Right lobe of liver (tissue), 6 donors: ENCODE data around the gene SSRP1. TPM values are rescaled to one million over a fixed set of nuclear protein-coding genes. Genes with fewer than 3 reads are reported as not detected.

Experiments used
- ATAC-seq, 4 donors: fragments of 200-7000 bp; cut with Tn5 transposase; one replicate each; pipeline ENCODE4 v1.9.1; 2020; ENCODE audit warnings: mild to moderate bottlenecking in 4 of 4, moderate library complexity in 4 of 4
- DNase-seq, 3 donors: peaks; one replicate each; pipeline ENCODE4 v3.0.0-alpha.2; 2020
- H3K27ac ChIP-seq, 3 donors: fragments of 200-600 bp; one replicate each; pipeline ENCODE4 v1.8.0; 2022
- H3K27me3 ChIP-seq, 2 donors: fragments of 200-600 bp; one replicate each; pipeline ENCODE4 v1.8.0; 2022
- H3K36me3 ChIP-seq, 4 donors: fragments of 200-600 bp; sonication (generic) in 1 of 4; one replicate each; pipeline versions ENCODE4 v1.5.1 to v1.8.0; 2017 to 2022; ENCODE audit warnings: control low read depth in 1 of 4
- H3K4me1 ChIP-seq, 4 donors: fragments of 200-600 bp; sonication (generic) in 1 of 4; one replicate each; pipeline versions ENCODE4 v1.5.1 to v1.8.0; 2017 to 2022; ENCODE audit warnings: control low read depth in 1 of 4
- H3K4me3 ChIP-seq, 3 donors: fragments of 200-600 bp; one replicate each; pipeline ENCODE4 v1.8.0; 2022
- H3K9me3 ChIP-seq, 4 donors: fragments of 200-600 bp; sonication (generic) in 1 of 4; one replicate each; pipeline versions ENCODE4 v1.5.1 to v1.8.0; 2017 to 2022; ENCODE audit warnings: control low read depth in 1 of 4
- CTCF ChIP-seq, 4 donors: fragments of 200-600 bp in 3 of 4; fragments of 450-650 bp in 1 of 4; IDR thresholded peaks; one replicate each; pipeline versions ENCODE4 v1.5.1 to v1.8.0; 2016 to 2022; ENCODE audit warnings: antibody characterized with exemption in 4 of 4, mild to moderate bottlenecking in 2 of 4
- POLR2A ChIP-seq: fragments of 450-650 bp; IDR thresholded peaks from one replicate; pipeline ENCODE4 v1.6.1; 2017; ENCODE audit warnings: antibody characterized with exemption, mild to moderate bottlenecking
- WGBS: methylation state at CpG from one replicate; pipeline ENCODE4 v1.1.6; 2018; ENCODE audit warnings: low coverage, low lambda C conversion rate; ENCODE audit not compliant: insufficient coverage; ENCODE audit errors: missing lambda C conversion rate; 5-methylcytosine and 5-hydroxymethylcytosine counted together
- intact Hi-C, 2 donors: fragments of 100-400 bp; cut with DNase I; formaldehyde crosslinking; loops; one replicate each; pipeline versions ENCODE4 v1.11.2 to v1.14.1; 2022
- total RNA-seq, 6 experiments: library from RNA; depleted of rRNA in 2 of 6; stranded (reverse); fragments of >200 nt in 2 of 6; fragmentation: NEBNext Ultra II Directional in 3 of 6; extraction: Animal tissue kit (Norgen Biotek cat#: 25700) in 3 of 6; gene quantifications; one replicate each; pipeline versions ENCODE4 v1.1.0 to v1.2.4, GENCODE V29; 2016 to 2023
- donor health status: DM: no; HTN: yes; CAD: no.
- donor health status: DM: no; HTN: no; CAD: no.
- donor health status: DM: no; HTN: no; CAD: no.
- donor health status: DM: no; HTN: yes; CAD: no.
- donor health status: DM: no; HTN: yes; CAD: no.

SSRP1 gene
- total RNA-seq, 6 experiments from 2014 or later: 24.5 to 47.9 (median 29.9) TPM

GRCh38 chr11:57357856-57358255, 22.2 kb upstream of the SSRP1 start:
- Histone ChIP-seq H3K9me3 (no peaks in the 10 kb centered on the region), H3K27ac (no peak overlapping the region), H3K27me3 (no peaks in the 10 kb centered on the region), H3K4me3 (no peak overlapping the region), H3K36me3 (no peaks in the 10 kb centered on the region), H3K4me1 (peaks cover 0 to 5% (median 1%) of the 10 kb centered on the region in 4 donors)
- 54% methylated on average over 6 of the region's 6 CpGs for WGBS
- ATAC-seq (no peak), DNase-seq (peak in 1 of 3 donors; percentile 9)
- TF ChIP-seq POLR2A (no peak), CTCF (IDR thresholded peaks at IDR 0.05) (no peak)
- intact Hi-C loops: no loop called here

- peaks cover 0 to 5% (median 1%) of the 10 kb centered on the region in 4 donors for H3K4me1 ChIP-seq
- H3K27me3 ChIP-seq: no peaks in the 10 kb centered on the region
- DNase-seq (no peak), ATAC-seq (no peak)
- TF ChIP-seq CTCF (IDR thresholded peaks at IDR 0.05) (no peak), POLR2A (no peak)
- H3K36me3 ChIP-seq: no peaks in the 10 kb centered on the region
- no peak overlapping the region for H3K4me3 ChIP-seq
- no peaks in the 10 kb centered on the region for H3K9me3 ChIP-seq
- intact Hi-C loops: no loop called here
- 97% methylated on average over 2 of the region's 3 CpGs for WGBS
- H3K27ac ChIP-seq: no peak overlapping the region
Observed at GRCh38 chr11:57357310-57357709, 21.6 kb upstream of the SSRP1 start.

- Histone ChIP-seq H3K4me1 (peaks cover 0 to 5% (median 1%) of the 10 kb centered on the region in 4 donors), H3K27me3 (no peaks in the 10 kb centered on the region), H3K9me3 (no peaks in the 10 kb centered on the region), H3K27ac (peak overlapping the region in 2 of 3 donors; percentile 47 to 52), H3K36me3 (no peaks in the 10 kb centered on the region), H3K4me3 (peak overlapping the region in 2 of 3 donors; percentile 25 to 44)
- intact Hi-C loops: no loop called here
- TF ChIP-seq POLR2A: no peak
- TF ChIP-seq CTCF (IDR thresholded peaks at IDR 0.05): no peak
- WGBS: 13% methylated on average over 9 of the region's 9 CpGs
- peak; percentile 67 to 85 (median 73) for ATAC-seq
- peak in 2 of 3 donors; percentile 38 to 75 for DNase-seq
Observed at GRCh38 chr11:57356268-57356667, 20.6 kb upstream of the SSRP1 start.

- WGBS: 61% methylated on average over 4 of the region's 6 CpGs
- no peak for DNase-seq
- no peak for ATAC-seq
- Histone ChIP-seq H3K27ac (no peak overlapping the region), H3K4me3 (no peak overlapping the region), H3K27me3 (no peaks in the 10 kb centered on the region), H3K9me3 (no peaks in the 10 kb centered on the region), H3K4me1 (peaks cover 0 to 5% (median 1%) of the 10 kb centered on the region in 4 donors), H3K36me3 (no peaks in the 10 kb centered on the region)
- intact Hi-C loops: no loop called here
- TF ChIP-seq POLR2A (no peak), CTCF (IDR thresholded peaks at IDR 0.05) (no peak)
Observed at GRCh38 chr11:57354699-57355098, 19.0 kb upstream of the SSRP1 start.

GRCh38 chr11:57353852-57354251, 18.2 kb upstream of the SSRP1 start:
- Histone ChIP-seq H3K9me3 (no peaks in the 10 kb centered on the region), H3K4me1 (peaks cover 0 to 5% (median 1%) of the 10 kb centered on the region in 4 donors), H3K27me3 (no peaks in the 10 kb centered on the region), H3K4me3 (no peak overlapping the region), H3K36me3 (no peaks in the 10 kb centered on the region), H3K27ac (no peak overlapping the region)
- 73% methylated on average over 3 of the region's 4 CpGs for WGBS
- intact Hi-C loops: no loop called here
- no peak for TF ChIP-seq POLR2A
- no peak for TF ChIP-seq CTCF (IDR thresholded peaks at IDR 0.05)
- ATAC-seq: no peak
- DNase-seq: no peak
